Stromal cell of bone marrow (primary cell): ENCODE data around the gene GFOD2.
"Not testable (repeated sequence)": the region's sequence is repeated elsewhere in the genome, so short reads cannot be mapped to it uniquely, and the experiment has no call there.

Experiments
- DNase-seq: peaks from one replicate; pipeline ENCODE4 v3.0.0-alpha.2; 2012; ENCODE audit warnings: low read depth

The GFOD2 gene

DNA sequence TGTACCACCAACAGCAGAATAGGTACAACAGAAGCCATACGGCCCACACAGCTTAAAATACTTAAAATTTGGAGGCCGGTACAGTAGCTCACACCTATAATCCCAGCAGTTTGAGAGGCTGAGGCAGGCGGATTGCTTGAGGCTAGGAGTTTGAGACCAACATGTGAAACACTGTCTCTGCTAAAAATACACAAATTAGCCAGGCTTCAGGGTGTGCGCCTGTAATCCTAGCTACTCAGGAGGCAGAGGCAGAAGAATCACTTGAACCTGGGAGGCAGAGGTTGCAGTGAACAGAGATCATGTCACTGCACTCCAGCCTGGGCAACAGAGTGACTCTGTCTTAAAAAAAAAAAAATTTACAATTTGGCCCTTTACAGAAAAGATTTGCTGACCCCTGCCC lies 17.0 kb downstream of the GFOD2 start:
- no peak for DNase-seq

- DNase-seq, result no peak
Measured at GRCh38 chr16:67701420-67701819, 17.7 kb downstream of the GFOD2 start.

DNA sequence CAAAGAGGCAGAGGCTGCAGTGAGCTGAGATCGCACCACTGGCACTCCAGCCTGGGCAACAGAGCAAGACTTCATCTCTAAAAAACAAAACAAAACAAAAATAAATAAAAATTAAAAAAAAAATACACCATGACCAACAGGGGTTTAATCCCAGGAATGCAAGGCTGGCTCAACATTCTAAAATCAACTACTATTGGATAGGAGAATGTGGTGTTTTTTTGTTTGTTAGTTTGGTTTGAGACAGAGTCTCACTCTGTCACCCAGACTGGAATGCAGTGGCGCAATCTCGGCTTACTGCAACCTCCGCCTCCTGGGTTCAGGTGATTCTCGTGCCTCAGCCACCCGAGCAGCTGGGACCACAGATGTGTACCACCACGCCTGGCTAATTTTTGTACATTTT lies 19.9 kb downstream of the GFOD2 start:
- no peak for DNase-seq

- no peak for DNase-seq
Measured at GRCh38 chr16:67697422-67698185, 21.5 kb downstream of the GFOD2 start.

- DNase-seq, result no peak
Measured at GRCh38 chr16:67694611-67695010, 24.5 kb downstream of the GFOD2 start.

DNA sequence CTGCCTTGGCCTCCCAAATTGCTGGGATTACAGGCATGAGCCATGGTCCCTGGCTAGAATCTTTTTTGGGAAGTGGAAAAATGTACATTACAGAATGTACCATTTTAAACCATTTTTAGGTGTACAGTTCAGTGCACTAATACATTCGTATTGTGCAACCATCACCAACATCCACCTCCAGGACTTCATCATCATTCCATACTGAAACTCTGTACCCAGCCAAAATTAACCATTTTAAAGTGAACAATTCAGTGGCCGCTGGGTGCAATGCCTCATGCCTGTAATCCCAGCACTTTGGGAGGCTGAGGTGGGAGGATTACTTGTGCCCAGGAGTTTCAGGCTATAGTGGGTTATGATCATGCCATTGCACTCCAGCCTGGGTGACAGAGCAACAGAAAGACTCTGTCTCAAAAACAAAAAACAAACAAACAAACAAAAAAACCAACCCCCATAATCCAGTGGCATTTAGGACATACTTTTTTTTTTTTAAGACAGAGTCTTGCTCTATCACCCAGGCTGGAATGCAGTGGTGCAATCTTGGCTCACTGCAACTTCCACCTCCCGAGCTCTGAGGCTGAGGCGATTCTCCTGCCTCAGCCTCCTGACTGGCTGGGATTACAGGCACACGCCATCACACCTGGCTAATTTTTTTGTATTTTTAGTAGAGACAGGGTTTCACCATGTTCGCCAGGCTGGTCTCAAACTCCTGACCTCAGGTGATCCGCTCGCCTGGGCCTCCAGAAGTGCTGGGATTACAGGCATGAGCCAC lies 25.4 kb downstream of the GFOD2 start:
- DNase-seq, result not testable (repeated sequence)

- DNase-seq, result no peak
Measured at GRCh38 chr16:67685388-67686112, 33.6 kb downstream of the GFOD2 start.

DNA sequence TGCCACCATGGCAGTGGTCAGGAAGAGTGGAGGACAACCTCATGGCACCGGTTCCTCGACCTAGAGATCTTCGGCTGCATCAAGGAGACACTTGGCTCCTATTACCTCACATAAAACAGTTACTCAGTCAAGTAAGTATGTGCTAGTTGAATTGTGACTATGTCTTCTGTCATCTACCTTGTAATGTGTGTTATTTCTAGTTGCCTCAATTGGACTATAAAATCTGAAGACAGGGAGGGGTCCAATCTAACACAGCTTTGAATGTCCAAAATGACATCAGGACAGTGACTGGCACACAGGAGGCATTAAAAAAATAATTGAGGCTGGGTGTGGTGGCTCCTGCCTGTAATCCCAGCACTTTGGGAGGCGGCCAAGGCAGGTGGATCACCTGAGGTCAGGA lies 35.3 kb downstream of the GFOD2 start:
- no peak for DNase-seq

- DNase-seq, result no peak
Measured at GRCh38 chr16:67679935-67680897, 38.9 kb downstream of the GFOD2 start.

DNA sequence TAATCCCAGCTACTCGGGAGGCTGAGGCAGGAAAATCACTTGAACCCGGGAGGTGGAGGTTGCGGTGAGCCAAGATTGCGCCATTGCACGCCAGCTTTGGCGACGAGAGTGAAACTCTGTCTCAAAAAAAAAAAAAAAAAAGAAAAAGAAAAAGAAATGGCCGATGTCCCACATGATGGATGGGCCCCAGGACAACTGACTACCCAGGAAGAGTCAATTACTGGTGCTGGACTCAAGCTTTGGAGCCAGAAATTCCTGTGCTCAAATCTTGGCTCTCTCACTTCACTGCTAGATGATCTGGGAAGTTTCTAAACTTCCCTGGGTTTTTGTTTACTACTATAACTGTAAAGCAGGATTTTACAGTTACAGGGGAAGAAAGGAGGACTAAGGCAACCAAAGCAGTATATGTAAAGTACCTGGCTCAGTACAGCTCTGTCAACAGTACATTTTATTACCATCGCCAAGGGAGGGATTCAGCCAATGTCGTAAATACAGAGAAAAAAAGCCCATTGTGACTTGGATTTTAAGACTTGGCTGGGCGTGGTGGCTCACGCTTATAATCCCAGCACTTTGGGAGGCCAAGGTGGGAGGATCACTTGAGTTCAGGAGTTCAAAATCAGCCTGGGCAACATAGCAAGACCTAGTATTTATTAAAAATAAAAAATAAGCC lies 40.6 kb downstream of the GFOD2 start:
- DNase-seq, result no peak

DNA sequence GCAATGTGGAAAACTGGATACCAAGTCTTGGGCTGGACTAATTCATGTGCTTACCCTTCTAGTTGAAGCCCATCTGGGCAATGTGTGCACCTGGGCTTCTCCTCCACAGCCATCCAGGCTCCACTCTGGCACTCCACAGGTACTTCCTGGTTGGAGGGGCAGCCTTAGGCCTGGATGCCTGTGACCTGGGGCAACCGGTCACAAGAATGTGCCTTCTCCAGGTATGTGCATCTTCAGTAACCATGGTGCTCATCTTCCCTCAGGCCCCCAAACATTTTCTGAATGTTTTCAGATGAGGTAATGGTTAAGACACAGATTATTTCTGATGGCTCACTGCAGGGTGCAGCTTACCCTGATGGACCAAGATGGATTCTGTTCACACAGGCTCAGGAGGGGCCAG lies 41.4 kb downstream of the GFOD2 start:
- no peak for DNase-seq

GRCh38 chr16:67676939-67677338 lies 42.2 kb downstream of the GFOD2 start:
- DNase-seq, result no peak

GRCh38 chr16:67676516-67676915 lies 42.6 kb downstream of the GFOD2 start:
- no peak for DNase-seq

DNA sequence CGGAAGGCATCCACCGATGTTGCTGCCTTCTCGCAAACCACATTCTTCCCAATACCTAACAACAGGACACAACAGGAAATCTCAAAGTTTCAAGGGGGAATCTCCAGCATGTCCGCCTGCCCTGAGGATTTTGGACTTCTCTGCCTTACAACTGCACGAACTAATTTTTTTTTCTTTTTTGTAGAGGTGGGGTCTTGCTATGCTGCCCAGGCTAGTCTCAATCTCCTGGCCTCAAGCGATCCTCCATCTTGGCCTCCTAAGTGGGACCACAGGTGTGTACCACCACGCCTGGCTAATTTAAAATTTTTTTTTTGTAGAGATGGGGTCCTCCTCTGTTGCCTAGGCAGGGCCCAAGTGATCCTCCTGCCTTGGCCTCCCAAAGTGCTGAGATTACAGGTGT lies 43.1 kb downstream of the GFOD2 start:
- DNase-seq, result no peak

DNA sequence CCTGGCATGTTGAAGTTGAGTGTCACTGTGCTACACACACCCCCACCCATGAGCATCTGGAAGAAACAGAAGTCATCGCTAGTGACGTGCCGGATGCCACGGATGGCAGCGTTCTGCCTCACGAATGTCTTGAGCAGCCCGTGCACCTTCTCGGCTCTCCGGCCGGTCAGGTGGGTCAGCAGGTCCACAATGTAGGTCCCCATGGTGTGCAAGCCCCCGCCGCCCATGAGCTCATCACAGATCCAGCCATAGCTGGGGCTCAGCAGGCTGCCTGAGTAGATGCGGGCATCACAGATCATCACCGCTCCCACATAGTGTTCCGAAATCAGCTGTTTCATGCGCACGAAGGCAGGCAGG lies 43.6 kb downstream of the GFOD2 start:
- no peak for DNase-seq

DNA sequence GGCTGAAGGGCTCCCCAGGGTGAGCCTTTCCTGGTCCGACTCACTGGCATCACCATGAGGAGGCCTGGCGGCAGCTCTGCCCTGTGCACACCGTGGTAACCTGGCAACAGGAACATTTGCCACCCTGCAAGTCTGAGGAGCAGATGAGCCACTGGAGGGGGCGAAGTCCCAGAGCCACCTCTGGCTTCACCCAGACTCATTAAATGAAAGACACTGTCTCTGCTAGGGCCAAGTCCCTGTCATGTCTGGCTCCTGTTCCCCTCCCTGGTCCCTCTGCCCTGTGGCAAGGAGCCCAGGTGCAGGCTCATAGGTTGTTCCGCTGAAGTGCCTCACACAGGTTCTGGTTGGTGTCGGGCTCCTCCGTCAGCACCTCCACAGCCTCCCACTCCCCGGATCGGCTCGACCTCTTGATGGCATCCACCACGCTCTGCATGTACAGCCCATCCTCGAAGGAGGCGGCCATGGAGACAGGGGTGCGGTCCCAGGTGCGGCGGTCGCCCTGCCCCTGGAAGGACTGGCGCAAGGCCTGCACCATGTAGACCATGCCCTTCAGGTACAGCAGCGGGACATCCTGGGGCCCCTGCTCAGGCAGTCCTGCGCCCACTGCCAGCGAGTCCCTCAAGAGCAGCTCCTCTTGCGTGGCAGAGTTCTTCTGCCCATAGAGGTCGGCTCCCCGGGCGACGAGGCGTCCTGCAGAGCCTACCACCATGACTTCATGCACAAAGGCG lies 44.1 kb downstream of the GFOD2 start:
- DNase-seq, result no peak

- no peak for DNase-seq
Measured at GRCh38 chr16:67673712-67674580, 45.2 kb downstream of the GFOD2 start.

- peak; percentile 53 for DNase-seq
Measured at GRCh38 chr16:67672739-67673662, 46.1 kb downstream of the GFOD2 start.
